Upper lobe of left lung (tissue), 4 donors: ENCODE measurements around the gene APOA1.
"Not testable (repeated sequence)": the region's sequence is repeated elsewhere in the genome, so short reads cannot be mapped to it uniquely, and the experiment has no call there.

ENCODE experiments used
- CTCF ChIP-seq, 6 experiments: fragments of 450-650 bp in 4 of 6; fragments of 200-600 bp in 2 of 6; sonication (generic) in 2 of 6; IDR thresholded peaks; one replicate each; pipeline ENCODE4 v1.5.1; 2016 to 2019; ENCODE audit warnings: antibody characterized with exemption in 6 of 6
- POLR2A ChIP-seq, 4 donors: fragments of 450-650 bp; IDR thresholded peaks; one replicate each; pipeline ENCODE4 v1.5.1; 2016 to 2017; ENCODE audit warnings: antibody characterized with exemption in 4 of 4, mild to moderate bottlenecking in 2 of 4

- TF ChIP-seq CTCF, POLR2A (IDR thresholded peaks at IDR 0.05): not testable (repeated sequence)
These were observed 2.8 kb downstream of the APOA1 start for GRCh38 chr11:116834535-116835041.
